GM12878 (cell line): Measurements from ENCODE around the gene WDFY3. TPM values are rescaled to one million over a fixed set of nuclear protein-coding genes. Genes with fewer than 3 reads are reported as not detected.

Experiments
- ATAC-seq: fragments of 200-7000 bp; cut with Tn5 transposase; 3 replicates; pipeline ENCODE4 v1.9.1; 2020; ENCODE audit warnings: mild to moderate bottlenecking, moderate library complexity
- BruUV-seq: library from RNA; stranded (reverse); fragments of 400-500 nt; replicated peaks from 2 replicates; lab custom pipeline; 2021; lab: Mats Ljungman, UMichigan
- CTCF ChIA-PET: fragments of 300-600 bp; sonication (Branson Sonifier 250); formaldehyde crosslinking; extraction: SDS; loops from one replicate; lab custom pipeline; 2021; ENCODE audit warnings: inconsistent platforms; lab: Yijun Ruan, JAX
- POLR2A ChIA-PET: fragments of 350-600 bp; formaldehyde crosslinking; extraction: SDS; loops from one replicate; lab custom pipeline; 2021; ENCODE audit warnings: inconsistent platforms; lab: Charles Lee
- RAD21 ChIA-PET: fragments of 300-600 bp; sonication (Branson Sonifier 250); formaldehyde crosslinking; loops from one replicate; lab custom pipeline; 2023; ENCODE audit warnings: antibody characterized with exemption; ENCODE audit not compliant: unreplicated experiment; lab: Charles Lee
- SMC1A ChIA-PET: fragments of 300-600 bp; sonication (Branson Sonifier 250); formaldehyde crosslinking; loops from one replicate; lab custom pipeline; 2023; ENCODE audit not compliant: unreplicated experiment, uncharacterized antibody; lab: Charles Lee
- DNase-seq: peaks from one replicate; pipeline ENCODE4 v3.0.0-alpha.2; 2011; ENCODE audit warnings: low read depth, low spot score
- FAIRE-seq: peaks from 3 replicates; lab custom pipeline; 2011; peaks lifted over from hg19 to GRCh38; lab: Jason Lieb, UNC
- H2AFZ ChIP-seq: 2 replicates; pipeline ENCODE4 v1.6.0; 2011; ENCODE audit warnings: low read depth, low read length, control low read depth; ENCODE audit not compliant: control insufficient read depth
- H3K27ac ChIP-seq: 2 replicates; pipeline ENCODE4 v1.5.1; 2011; ENCODE audit warnings: control low read depth; ENCODE audit not compliant: control insufficient read depth, insufficient read depth
- H3K27me3 ChIP-seq, 2 experiments: replicated peaks in 1 of 2; 2 replicates each; pipeline versions ENCODE4 v1.6.0 to v1.6.1; 2011; ENCODE audit warnings: low read length in 1 of 2; ENCODE audit not compliant: control insufficient read depth in 2 of 2, insufficient read depth in 2 of 2
- H3K36me3 ChIP-seq, 2 experiments: 2 replicates each; pipeline ENCODE4 v1.5.1; 2011; ENCODE audit warnings: low read length in 1 of 2; ENCODE audit not compliant: control insufficient read depth in 2 of 2, insufficient read depth in 2 of 2
- H3K4me1 ChIP-seq: 2 replicates; pipeline ENCODE4 v1.6.1; 2011; ENCODE audit warnings: mild to moderate bottlenecking, low read length, moderate library complexity, mixed read lengths; ENCODE audit not compliant: control insufficient read depth, insufficient read depth
- H3K4me2 ChIP-seq: 2 replicates; pipeline ENCODE4 v1.6.0; 2011; ENCODE audit warnings: control low read depth; ENCODE audit not compliant: control insufficient read depth, insufficient read depth
- H3K4me3 ChIP-seq: fragments of 200-600 bp; sonication (generic); 2 replicates; pipeline ENCODE4 v1.5.1; 2016
- H3K79me2 ChIP-seq: 2 replicates; pipeline ENCODE4 v1.6.0; 2011; ENCODE audit warnings: low read length; ENCODE audit not compliant: control insufficient read depth, insufficient read depth
- H3K9ac ChIP-seq: 2 replicates; pipeline ENCODE4 v1.8.0; 2011; ENCODE audit warnings: low read length, control low read depth, mixed read lengths; ENCODE audit not compliant: control insufficient read depth, insufficient read depth
- H3K9me3 ChIP-seq: replicated peaks from 3 replicates; pipeline ENCODE4 v1.5.1; 2011; ENCODE audit warnings: mild to moderate bottlenecking, low read length; ENCODE audit not compliant: control insufficient read depth, insufficient read depth
- H4K20me1 ChIP-seq: 2 replicates; pipeline ENCODE4 v1.6.0; 2011; ENCODE audit not compliant: control insufficient read depth, insufficient read depth
- ETV6 ChIP-seq, 2 experiments: fragments of 450-650 bp in 1 of 2; IDR thresholded peaks in 1 of 2; conservative IDR thresholded peaks in 1 of 2; 2 replicates each; pipeline ENCODE4 v1.6.1; 2014; ENCODE audit warnings: antibody characterized with exemption in 1 of 2, borderline replicate concordance in 1 of 2, low read depth in 1 of 2, mild to moderate bottlenecking in 1 of 2, moderate library complexity in 1 of 2
- RAD51 ChIP-seq: fragments of 450-650 bp; IDR thresholded peaks from 2 replicates; pipeline ENCODE4 v1.6.1; 2016; ENCODE audit warnings: moderate library complexity, mild to moderate bottlenecking, inconsistent platforms
- RELB ChIP-seq: fragments of 450-650 bp; IDR thresholded peaks from 2 replicates; pipeline ENCODE4 v1.6.1; 2017; ENCODE audit warnings: low read depth, mild to moderate bottlenecking, moderate library complexity
- SMC3 ChIP-seq: IDR thresholded peaks from 2 replicates; pipeline ENCODE4 v1.6.1; 2011; ENCODE audit warnings: low read length, improper control_type of control experiment, borderline replicate concordance
- SUZ12 ChIP-seq: fragments of 200-600 bp; sonication (generic); IDR thresholded peaks from one replicate; pipeline ENCODE4 v1.6.1; 2018; ENCODE audit warnings: antibody characterized with exemption, mild to moderate bottlenecking; ENCODE audit not compliant: unreplicated experiment
- TBL1XR1 ChIP-seq: IDR thresholded peaks from 2 replicates; pipeline ENCODE4 v1.6.1; 2012; ENCODE audit warnings: low read depth, low read length, improper control_type of control experiment
- WGBS: methylation state at CpG from one replicate; pipeline ENCODE4 v1.1.6; 2016; ENCODE audit warnings: low lambda C conversion rate; ENCODE audit not compliant: insufficient replicate concordance, insufficient coverage; ENCODE audit errors: missing lambda C conversion rate; 5-methylcytosine and 5-hydroxymethylcytosine counted together
- in situ Hi-C: fragments of 300-500 bp; cut with MboI; formaldehyde crosslinking; loops from 9 replicates; pipeline ENCODE4 v1.14.3; 2018; ENCODE audit warnings: mixed read lengths
- intact Hi-C: fragments of 100-400 bp; cut with micrococcal nuclease; formaldehyde crosslinking; loops from one replicate; pipeline ENCODE4 v1.14.2; 2022; ENCODE audit not compliant: unreplicated experiment
- polyA plus RNA-seq, 11 experiments: library from polyadenylated mRNA; depleted of rRNA in 4 of 11; unstranded in 6 of 11; stranded (reverse) in 5 of 11; fragments of >200 nt; fragmentation: Nextera tagmentation in 4 of 11; fragmentation: Illumina TruSeq in 1 of 11; extraction: Ambion mirVana in 4 of 11; extraction: Trizol in 1 of 11; gene quantifications; 1 replicate in 1 of 11; 2 replicates in 10 of 11; pipeline versions ENCODE4 v1.2.1 to v1.2.3, GENCODE V29; 2011 to 2016; ENCODE audit warnings: inconsistent platforms in 2 of 11, missing spikeins in 2 of 11, low read depth in 1 of 11
- total RNA-seq, 4 experiments: library from RNA; depleted of rRNA in 3 of 4; stranded (reverse); fragments of >200 nt in 3 of 4; fragmentation: Illumina TruSeq in 1 of 4; extraction: Trizol in 1 of 4; gene quantifications; 2 replicates each; pipeline versions ENCODE4 v1.2.1 to v1.2.3, GENCODE V29; 2013 to 2021

The WDFY3 gene
- total and polyA plus RNA-seq, 10 of the 15 experiments (the other 5 are each of a cell fraction or from before 2014, with no cell fraction given), result 0.01 to 0.23 (median 0.12) TPM; not detected in 2

GRCh38 chr4:84964995-84965552 lies 1.4 kb downstream of the WDFY3 start (continued):
- TF ChIP-seq ETV6 (conservative IDR thresholded peaks at IDR 0.05 in 1 of 2, IDR thresholded peaks at IDR 0.05 in 1 of 2; ENCODE audit: borderline replicate concordance in 1 of 2, low read depth in 1 of 2), result no peak
- no peak for TF ChIP-seq SUZ12
- TF ChIP-seq TBL1XR1, result no peak
- TF ChIP-seq RAD51, result no peak

GRCh38 chr4:84962102-84962501 lies 4.4 kb downstream of the WDFY3 start:
- FAIRE-seq (no peak), DNase-seq (no peak), ATAC-seq (no peak)
- H3K27me3 ChIP-seq, result peaks cover 0 to 7% of the 10 kb centered on the region in 2 experiments; a peak in 3 of 4 replicates
- 28% methylated on average over 5 of the region's 5 CpGs for WGBS
- RAD21 ChIA-PET, result no interaction called here
- no peak overlapping the region for H3K9ac ChIP-seq
- no peak overlapping the region for H2AFZ ChIP-seq
- in situ Hi-C loops (no loop called here), intact Hi-C loops (no loop called here)
- TF ChIP-seq RELB, result no peak
- TF ChIP-seq SMC3, result no peak
- H3K36me3 ChIP-seq, result no peaks in the 10 kb centered on the region
- no peak overlapping the region for H3K4me2 ChIP-seq
- no peak overlapping the region for H3K4me3 ChIP-seq
- no peak overlapping the region for H3K27ac ChIP-seq
- no peaks in the 10 kb centered on the region for H4K20me1 ChIP-seq
- BruUV-seq, result no TSS peak
- CTCF ChIA-PET, result no interaction called here
- no peaks in the 10 kb centered on the region for H3K9me3 ChIP-seq
- SMC1A ChIA-PET, result interaction anchor here (1.5 kb wide), 1 partner anchor 9 kb away, joined by 5 read pairs; no protein-coding TSS in a partner anchor
- POLR2A ChIA-PET, result no interaction called here
- H3K79me2 ChIP-seq, result no peaks in the 10 kb centered on the region
- no peaks in the 10 kb centered on the region for H3K4me1 ChIP-seq
